Measurements from ENCODE around the gene PDK3.

DNA sequence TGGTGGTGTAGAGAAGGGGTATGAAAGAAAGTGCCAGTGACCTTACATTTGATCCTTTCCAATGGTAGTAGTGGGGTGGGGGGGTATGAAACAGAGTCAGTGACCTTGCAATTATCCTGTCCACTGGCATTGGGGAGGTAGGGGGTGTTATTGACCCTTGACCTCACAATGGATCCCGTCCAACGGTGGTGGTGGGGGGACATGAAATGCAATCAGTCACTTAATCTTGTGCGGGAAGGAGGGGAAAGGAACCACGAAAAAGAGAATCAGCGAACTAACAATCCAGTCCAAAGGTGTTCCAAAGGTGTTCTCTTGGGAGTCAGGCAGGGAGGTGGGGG, 619 bp upstream of the PDK3 start:
- no peak for TF ChIP-seq POLR2A (IDR thresholded peaks at IDR 0.05)
- TF ChIP-seq, protein P1, sequence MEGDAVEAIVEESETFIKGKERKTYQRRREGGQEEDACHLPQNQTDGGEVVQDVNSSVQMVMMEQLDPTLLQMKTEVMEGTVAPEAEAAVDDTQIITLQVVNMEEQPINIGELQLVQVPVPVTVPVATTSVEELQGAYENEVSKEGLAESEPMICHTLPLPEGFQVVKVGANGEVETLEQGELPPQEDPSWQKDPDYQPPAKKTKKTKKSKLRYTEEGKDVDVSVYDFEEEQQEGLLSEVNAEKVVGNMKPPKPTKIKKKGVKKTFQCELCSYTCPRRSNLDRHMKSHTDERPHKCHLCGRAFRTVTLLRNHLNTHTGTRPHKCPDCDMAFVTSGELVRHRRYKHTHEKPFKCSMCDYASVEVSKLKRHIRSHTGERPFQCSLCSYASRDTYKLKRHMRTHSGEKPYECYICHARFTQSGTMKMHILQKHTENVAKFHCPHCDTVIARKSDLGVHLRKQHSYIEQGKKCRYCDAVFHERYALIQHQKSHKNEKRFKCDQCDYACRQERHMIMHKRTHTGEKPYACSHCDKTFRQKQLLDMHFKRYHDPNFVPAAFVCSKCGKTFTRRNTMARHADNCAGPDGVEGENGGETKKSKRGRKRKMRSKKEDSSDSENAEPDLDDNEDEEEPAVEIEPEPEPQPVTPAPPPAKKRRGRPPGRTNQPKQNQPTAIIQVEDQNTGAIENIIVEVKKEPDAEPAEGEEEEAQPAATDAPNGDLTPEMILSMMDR (IDR thresholded peaks at IDR 0.05): no peak
